ENCODE measurements around the gene EEPD1. TPM values are rescaled to one million over a fixed set of nuclear protein-coding genes. Genes with fewer than 3 reads are reported as not detected.

Gene EEPD1
- total RNA-seq, 1 donor from 2014 or later = 12.5 TPM

- Histone ChIP-seq H3K27ac (ENCODE audit: low read depth, low read length) (no peak overlapping the region), H3K4me1 (ENCODE audit: control insufficient read depth in 3 of 3, insufficient read depth in 3 of 3, low read length in 3 of 3) (peaks cover 46 to 59% (median 50%) of the 10 kb centered on the region in 3 donors), H3K27me3 (ENCODE audit: control insufficient read depth in 3 of 3, insufficient read depth in 3 of 3, low read length in 3 of 3) (no peaks in the 10 kb centered on the region)
Observed at GRCh38 chr7:36186359-36187121, 33.5 kb downstream of the EEPD1 start.

GRCh38 chr7:36188266-36188665 is 35.2 kb downstream of the EEPD1 start:
- H3K9ac ChIP-seq (ENCODE audit: low read depth in 1 of 3, low read length in 3 of 3) = no peak overlapping the region
- no peak overlapping the region for H3K27ac ChIP-seq (ENCODE audit: low read depth, low read length)
- peaks cover 0 to 1% (median 0%) of the 10 kb centered on the region in 3 donors for H3K36me3 ChIP-seq (ENCODE audit: control insufficient read depth in 3 of 3, insufficient read depth in 3 of 3, low read length in 3 of 3)
- H3K9me3 ChIP-seq (ENCODE audit: control insufficient read depth in 3 of 3, low read length in 3 of 3) = no peaks in the 10 kb centered on the region
- H3K4me1 ChIP-seq (ENCODE audit: control insufficient read depth in 3 of 3, insufficient read depth in 3 of 3, low read length in 3 of 3) = peaks cover 47 to 60% (median 51%) of the 10 kb centered on the region in 3 donors
- H3K4me3 ChIP-seq (ENCODE audit: low read length in 3 of 3) = no peak overlapping the region
- no peaks in the 10 kb centered on the region for H3K27me3 ChIP-seq (ENCODE audit: control insufficient read depth in 3 of 3, insufficient read depth in 3 of 3, low read length in 3 of 3)

More at GRCh38 chr7:36186359-36187121, 33.5 kb downstream of the EEPD1 start:
- H3K36me3 ChIP-seq (ENCODE audit: control insufficient read depth in 3 of 3, insufficient read depth in 3 of 3, low read length in 3 of 3) = peaks cover 0 to 1% (median 0%) of the 10 kb centered on the region in 3 donors
- no peaks in the 10 kb centered on the region for H3K9me3 ChIP-seq (ENCODE audit: control insufficient read depth in 3 of 3, low read length in 3 of 3)
- no peak overlapping the region for H3K4me3 ChIP-seq (ENCODE audit: low read length in 3 of 3)
- no peak overlapping the region for H3K9ac ChIP-seq (ENCODE audit: low read depth in 1 of 3, low read length in 3 of 3)

GRCh38 chr7:36188906-36189305 is 35.9 kb downstream of the EEPD1 start:
- no peak overlapping the region for H3K4me3 ChIP-seq (ENCODE audit: low read length in 3 of 3)
- H3K36me3 ChIP-seq (ENCODE audit: control insufficient read depth in 3 of 3, insufficient read depth in 3 of 3, low read length in 3 of 3) = peaks cover 0 to 1% (median 0%) of the 10 kb centered on the region in 3 donors
- no peaks in the 10 kb centered on the region for H3K27me3 ChIP-seq (ENCODE audit: control insufficient read depth in 3 of 3, insufficient read depth in 3 of 3, low read length in 3 of 3)
- peaks cover 48 to 64% (median 50%) of the 10 kb centered on the region in 3 donors for H3K4me1 ChIP-seq (ENCODE audit: control insufficient read depth in 3 of 3, insufficient read depth in 3 of 3, low read length in 3 of 3)
- H3K27ac ChIP-seq (ENCODE audit: low read depth, low read length) = no peak overlapping the region
- H3K9me3 ChIP-seq (ENCODE audit: control insufficient read depth in 3 of 3, low read length in 3 of 3) = no peaks in the 10 kb centered on the region
- no peak overlapping the region for H3K9ac ChIP-seq (ENCODE audit: low read depth in 1 of 3, low read length in 3 of 3)

GRCh38 chr7:36190447-36191291 is 37.6 kb downstream of the EEPD1 start:
- Histone ChIP-seq H3K36me3 (ENCODE audit: control insufficient read depth in 3 of 3, insufficient read depth in 3 of 3, low read length in 3 of 3) (no peaks in the 10 kb centered on the region), H3K4me3 (ENCODE audit: low read length in 3 of 3) (no peak overlapping the region), H3K9ac (ENCODE audit: low read depth in 1 of 3, low read length in 3 of 3) (peak overlapping the region in 1 of 3 donors; percentile 28), H3K27me3 (ENCODE audit: control insufficient read depth in 3 of 3, insufficient read depth in 3 of 3, low read length in 3 of 3) (no peaks in the 10 kb centered on the region), H3K4me1 (ENCODE audit: control insufficient read depth in 3 of 3, insufficient read depth in 3 of 3, low read length in 3 of 3) (peaks cover 38 to 68% (median 51%) of the 10 kb centered on the region in 3 donors), H3K9me3 (ENCODE audit: control insufficient read depth in 3 of 3, low read length in 3 of 3) (no peaks in the 10 kb centered on the region), H3K27ac (ENCODE audit: low read depth, low read length) (peak overlapping the region; percentile 7)

- Histone ChIP-seq H3K4me3 (ENCODE audit: low read length in 3 of 3) (peak overlapping the region in 1 of 3 donors; percentile 35), H3K36me3 (ENCODE audit: control insufficient read depth in 3 of 3, insufficient read depth in 3 of 3, low read length in 3 of 3) (no peaks in the 10 kb centered on the region), H3K9ac (ENCODE audit: low read depth in 1 of 3, low read length in 3 of 3) (peak overlapping the region in 1 of 3 donors; percentile 28), H3K27ac (ENCODE audit: low read depth, low read length) (peak overlapping the region; percentile 54), H3K27me3 (ENCODE audit: control insufficient read depth in 3 of 3, insufficient read depth in 3 of 3, low read length in 3 of 3) (no peaks in the 10 kb centered on the region), H3K9me3 (ENCODE audit: control insufficient read depth in 3 of 3, low read length in 3 of 3) (no peaks in the 10 kb centered on the region), H3K4me1 (ENCODE audit: control insufficient read depth in 3 of 3, insufficient read depth in 3 of 3, low read length in 3 of 3) (peaks cover 38 to 66% (median 51%) of the 10 kb centered on the region in 3 donors)
Observed at GRCh38 chr7:36191292-36191920, 38.4 kb downstream of the EEPD1 start.

- no peaks in the 10 kb centered on the region for H3K9me3 ChIP-seq (ENCODE audit: control insufficient read depth in 3 of 3, low read length in 3 of 3)
- peaks cover 36 to 66% (median 49%) of the 10 kb centered on the region in 3 donors for H3K4me1 ChIP-seq (ENCODE audit: control insufficient read depth in 3 of 3, insufficient read depth in 3 of 3, low read length in 3 of 3)
- H3K4me3 ChIP-seq (ENCODE audit: low read length in 3 of 3) = no peak overlapping the region
- no peaks in the 10 kb centered on the region for H3K36me3 ChIP-seq (ENCODE audit: control insufficient read depth in 3 of 3, insufficient read depth in 3 of 3, low read length in 3 of 3)
- H3K27ac ChIP-seq (ENCODE audit: low read depth, low read length) = peak overlapping the region; percentile 54
- peak overlapping the region in 1 of 3 donors; percentile 28 for H3K9ac ChIP-seq (ENCODE audit: low read depth in 1 of 3, low read length in 3 of 3)
- no peaks in the 10 kb centered on the region for H3K27me3 ChIP-seq (ENCODE audit: control insufficient read depth in 3 of 3, insufficient read depth in 3 of 3, low read length in 3 of 3)
Observed at GRCh38 chr7:36192053-36192824, 39.2 kb downstream of the EEPD1 start.

- Histone ChIP-seq H3K9me3 (ENCODE audit: control insufficient read depth in 3 of 3, low read length in 3 of 3) (no peaks in the 10 kb centered on the region), H3K4me3 (ENCODE audit: low read length in 3 of 3) (no peak overlapping the region), H3K4me1 (ENCODE audit: control insufficient read depth in 3 of 3, insufficient read depth in 3 of 3, low read length in 3 of 3) (peaks cover 36 to 66% (median 49%) of the 10 kb centered on the region in 3 donors), H3K36me3 (ENCODE audit: control insufficient read depth in 3 of 3, insufficient read depth in 3 of 3, low read length in 3 of 3) (no peaks in the 10 kb centered on the region), H3K27me3 (ENCODE audit: control insufficient read depth in 3 of 3, insufficient read depth in 3 of 3, low read length in 3 of 3) (no peaks in the 10 kb centered on the region), H3K9ac (ENCODE audit: low read depth in 1 of 3, low read length in 3 of 3) (no peak overlapping the region), H3K27ac (ENCODE audit: low read depth, low read length) (no peak overlapping the region)
Observed at GRCh38 chr7:36192877-36193276, 39.8 kb downstream of the EEPD1 start.

- Histone ChIP-seq H3K9ac (ENCODE audit: low read depth in 1 of 3, low read length in 3 of 3) (no peak overlapping the region), H3K9me3 (ENCODE audit: control insufficient read depth in 3 of 3, low read length in 3 of 3) (no peaks in the 10 kb centered on the region), H3K4me1 (ENCODE audit: control insufficient read depth in 3 of 3, insufficient read depth in 3 of 3, low read length in 3 of 3) (peaks cover 27 to 52% (median 40%) of the 10 kb centered on the region in 3 donors), H3K27ac (ENCODE audit: low read depth, low read length) (no peak overlapping the region), H3K36me3 (ENCODE audit: control insufficient read depth in 3 of 3, insufficient read depth in 3 of 3, low read length in 3 of 3) (no peaks in the 10 kb centered on the region), H3K4me3 (ENCODE audit: low read length in 3 of 3) (no peak overlapping the region), H3K27me3 (ENCODE audit: control insufficient read depth in 3 of 3, insufficient read depth in 3 of 3, low read length in 3 of 3) (no peaks in the 10 kb centered on the region)
Observed at GRCh38 chr7:36198854-36199266, 45.8 kb downstream of the EEPD1 start.

- no peak overlapping the region for H3K9ac ChIP-seq (ENCODE audit: low read depth in 1 of 3, low read length in 3 of 3)
Observed at GRCh38 chr7:36199329-36199728, 46.3 kb downstream of the EEPD1 start.

More at GRCh38 chr7:36199329-36199728, 46.3 kb downstream of the EEPD1 start:
- no peaks in the 10 kb centered on the region for H3K9me3 ChIP-seq (ENCODE audit: control insufficient read depth in 3 of 3, low read length in 3 of 3)
- no peaks in the 10 kb centered on the region for H3K27me3 ChIP-seq (ENCODE audit: control insufficient read depth in 3 of 3, insufficient read depth in 3 of 3, low read length in 3 of 3)
- H3K36me3 ChIP-seq (ENCODE audit: control insufficient read depth in 3 of 3, insufficient read depth in 3 of 3, low read length in 3 of 3) = no peaks in the 10 kb centered on the region
- H3K27ac ChIP-seq (ENCODE audit: low read depth, low read length) = no peak overlapping the region
- H3K4me3 ChIP-seq (ENCODE audit: low read length in 3 of 3) = no peak overlapping the region
- peaks cover 32 to 52% (median 43%) of the 10 kb centered on the region in 3 donors for H3K4me1 ChIP-seq (ENCODE audit: control insufficient read depth in 3 of 3, insufficient read depth in 3 of 3, low read length in 3 of 3)

Measured in skeletal muscle tissue (tissue), 4 donors.